ACC112 (cell line): ENCODE data around the gene FCGBP.
"Not testable (repeated sequence)": the region's sequence is repeated elsewhere in the genome, so short reads cannot be mapped to it uniquely, and the experiment has no call there.

ENCODE experiments used
- H2AFZ ChIP-seq: fragments of 200-600 bp; sonication (generic); one replicate; pipeline ENCODE4 v1.6.0; 2017; ENCODE audit warnings: antibody characterized with exemption, low read length; ENCODE audit not compliant: unreplicated experiment
- H3K27ac ChIP-seq: fragments of 200-600 bp; sonication (generic); 2 replicates; pipeline ENCODE4 v1.5.1; 2014; ENCODE audit warnings: low read depth, mild to moderate bottlenecking, antibody characterized with exemption, low read length, moderate library complexity
- H3K27me3 ChIP-seq: fragments of 200-600 bp; sonication (generic); 2 replicates; pipeline ENCODE4 v1.6.1; 2014; ENCODE audit warnings: mild to moderate bottlenecking, antibody characterized with exemption, low read length, moderate library complexity, mixed read lengths; ENCODE audit not compliant: insufficient read depth
- H3K36me3 ChIP-seq: fragments of 200-600 bp; sonication (generic); 2 replicates; pipeline ENCODE4 v1.6.1; 2016; ENCODE audit warnings: mild to moderate bottlenecking, antibody characterized with exemption, low read length, moderate library complexity, mixed read lengths; ENCODE audit not compliant: insufficient read depth
- H3K4me1 ChIP-seq: fragments of 200-600 bp; sonication (generic); one replicate; pipeline ENCODE4 v1.6.1; 2016; ENCODE audit warnings: low read length, mixed read lengths; ENCODE audit not compliant: insufficient read depth, unreplicated experiment, control insufficient read depth
- H3K4me3 ChIP-seq: fragments of 200-600 bp; sonication (generic); 2 replicates; pipeline ENCODE4 v1.5.1; 2014; ENCODE audit warnings: mild to moderate bottlenecking, low read depth, low read length
- H3K79me2 ChIP-seq: fragments of 200-600 bp; sonication (generic); one replicate; pipeline ENCODE4 v1.6.0; 2016; ENCODE audit warnings: low read length; ENCODE audit not compliant: control insufficient read depth, unreplicated experiment, insufficient read depth

The FCGBP gene

GRCh38 chr19:39968789-39969188 lies 34.4 kb upstream of the FCGBP start:
- peaks cover 11% of the 10 kb centered on the region for H3K4me1 ChIP-seq
- H3K27me3 ChIP-seq: no peaks in the 10 kb centered on the region
- H3K27ac ChIP-seq: no peak overlapping the region
- H3K4me3 ChIP-seq: 0 out of 2 replicates have a peak overlapping the region, but pooled peaks have one; percentile 98
- 0 out of 2 replicates have a peak, but pooled peaks cover 6% of the 10 kb centered on the region for H3K36me3 ChIP-seq
- no peak overlapping the region for H2AFZ ChIP-seq
- H3K79me2 ChIP-seq: peaks cover 20% of the 10 kb centered on the region

- peaks cover 11% of the 10 kb centered on the region for H3K4me1 ChIP-seq
- H3K27me3 ChIP-seq: no peaks in the 10 kb centered on the region
- H3K27ac ChIP-seq: no peak overlapping the region
- H3K4me3 ChIP-seq: no peak overlapping the region
- peaks cover 15% of the 10 kb centered on the region for H3K79me2 ChIP-seq
- H2AFZ ChIP-seq: no peak overlapping the region
- no peaks in the 10 kb centered on the region for H3K36me3 ChIP-seq
Observed at GRCh38 chr19:39967561-39967960, 33.1 kb upstream of the FCGBP start.

GRCh38 chr19:39966617-39967016 lies 32.2 kb upstream of the FCGBP start:
- Histone ChIP-seq H3K36me3 (no peaks in the 10 kb centered on the region), H3K4me3 (no peak overlapping the region)

GRCh38 chr19:39963898-39964297 lies 29.5 kb upstream of the FCGBP start:
- H3K4me3 ChIP-seq: no peak overlapping the region
- H3K36me3 ChIP-seq: no peaks in the 10 kb centered on the region
- no peak overlapping the region for H2AFZ ChIP-seq
- no peak overlapping the region for H3K27ac ChIP-seq
- H3K27me3 ChIP-seq: no peaks in the 10 kb centered on the region
- H3K4me1 ChIP-seq: no peaks in the 10 kb centered on the region
- H3K79me2 ChIP-seq: no peaks in the 10 kb centered on the region

More at GRCh38 chr19:39966617-39967016, 32.2 kb upstream of the FCGBP start:
- H2AFZ ChIP-seq: no peak overlapping the region
- H3K4me1 ChIP-seq: peaks cover 9% of the 10 kb centered on the region
- peaks cover 6% of the 10 kb centered on the region for H3K79me2 ChIP-seq
- no peak overlapping the region for H3K27ac ChIP-seq
- H3K27me3 ChIP-seq: no peaks in the 10 kb centered on the region

- not testable (repeated sequence) for H3K4me1 ChIP-seq, H3K27me3 ChIP-seq, H3K36me3 ChIP-seq, H3K4me3 ChIP-seq, H2AFZ ChIP-seq, H3K79me2 ChIP-seq, H3K27ac ChIP-seq
Observed at GRCh38 chr19:39959407-39959806, 25.0 kb upstream of the FCGBP start.

- not testable (repeated sequence) for H3K27ac ChIP-seq, H3K4me1 ChIP-seq, H3K4me3 ChIP-seq, H3K36me3 ChIP-seq, H3K79me2 ChIP-seq, H2AFZ ChIP-seq, H3K27me3 ChIP-seq
Observed at GRCh38 chr19:39958942-39959341, 24.5 kb upstream of the FCGBP start.

- H2AFZ ChIP-seq, H3K79me2 ChIP-seq, H3K27me3 ChIP-seq, H3K4me1 ChIP-seq, H3K36me3 ChIP-seq, H3K27ac ChIP-seq, H3K4me3 ChIP-seq: not testable (repeated sequence)
Observed at GRCh38 chr19:39957886-39958285, 23.5 kb upstream of the FCGBP start.

GRCh38 chr19:39953915-39954314 lies 19.5 kb upstream of the FCGBP start:
- H3K36me3 ChIP-seq: no peaks in the 10 kb centered on the region
- no peak overlapping the region for H3K4me3 ChIP-seq
- H3K27me3 ChIP-seq: no peaks in the 10 kb centered on the region
- H2AFZ ChIP-seq: no peak overlapping the region
- no peak overlapping the region for H3K27ac ChIP-seq
- no peaks in the 10 kb centered on the region for H3K79me2 ChIP-seq
- no peaks in the 10 kb centered on the region for H3K4me1 ChIP-seq

- Histone ChIP-seq H3K36me3 (no peaks in the 10 kb centered on the region), H3K27me3 (no peaks in the 10 kb centered on the region), H3K4me3 (no peak overlapping the region), H3K4me1 (no peaks in the 10 kb centered on the region), H3K27ac (no peak overlapping the region), H3K79me2 (no peaks in the 10 kb centered on the region), H2AFZ (no peak overlapping the region)
Observed at GRCh38 chr19:39951686-39952085, 17.3 kb upstream of the FCGBP start.

GRCh38 chr19:39951065-39951650 lies 16.7 kb upstream of the FCGBP start:
- H3K36me3 ChIP-seq: no peaks in the 10 kb centered on the region
- H2AFZ ChIP-seq: no peak overlapping the region
- no peak overlapping the region for H3K4me3 ChIP-seq
- H3K27me3 ChIP-seq: no peaks in the 10 kb centered on the region
- H3K27ac ChIP-seq: no peak overlapping the region
- H3K4me1 ChIP-seq: no peaks in the 10 kb centered on the region
- no peaks in the 10 kb centered on the region for H3K79me2 ChIP-seq

GRCh38 chr19:39949026-39949747 lies 14.8 kb upstream of the FCGBP start:
- Histone ChIP-seq H3K4me1 (no peaks in the 10 kb centered on the region), H3K4me3 (no peak overlapping the region), H3K36me3 (no peaks in the 10 kb centered on the region), H3K27ac (no peak overlapping the region), H3K79me2 (no peaks in the 10 kb centered on the region), H2AFZ (no peak overlapping the region), H3K27me3 (no peaks in the 10 kb centered on the region)
